ENCODE data around the gene KRT23. TPM values are rescaled to one million over a fixed set of nuclear protein-coding genes. Genes with fewer than 3 reads are reported as not detected.

The KRT23 gene
- total and polyA plus RNA-seq, 5 donors from 2014 or later, result not detected

GRCh38 chr17:40909351-40909750 is 28.1 kb downstream of the KRT23 start:
- H3K4me3 ChIP-seq (ENCODE audit: low read depth, low read length), result no peak overlapping the region
- DNase-seq, result peak; percentile 48 to 67 (median 63)
- no peak overlapping the region for H3K27ac ChIP-seq (ENCODE audit: insufficient read depth, low read length, poor library complexity, severe bottlenecking)
- H3K27me3 ChIP-seq (ENCODE audit: control insufficient read depth, insufficient read depth, low read length), result peaks cover 18% of the 10 kb centered on the region
- Mint-ChIP-seq H3K27me3 (peaks cover 49% of the 10 kb centered on the region), H3K4me3 (no peak overlapping the region), H3K9me3 (no peaks in the 10 kb centered on the region), H3K27ac (no peak overlapping the region), H3K36me3 (no peaks in the 10 kb centered on the region), H3K4me1 (no peaks in the 10 kb centered on the region)
- no peaks in the 10 kb centered on the region for H3K4me1 ChIP-seq (ENCODE audit: control insufficient read depth, insufficient read depth, low read length, poor library complexity, severe bottlenecking)
- peak; percentile 69 to 76 for ATAC-seq (ENCODE audit: low read depth in 2 of 2)
- H3K36me3 ChIP-seq (ENCODE audit: control insufficient read depth, insufficient read depth, low read length), result no peaks in the 10 kb centered on the region
- no peaks in the 10 kb centered on the region for H3K9me3 ChIP-seq (ENCODE audit: control insufficient read depth in 2 of 2, low read length in 2 of 2)

- no peak for DNase-seq
- H3K36me3 Mint-ChIP-seq, result no peaks in the 10 kb centered on the region
- no peaks in the 10 kb centered on the region for H3K4me1 Mint-ChIP-seq
- peaks cover 48% of the 10 kb centered on the region for H3K27me3 Mint-ChIP-seq
- H3K4me3 Mint-ChIP-seq, result no peak overlapping the region
- Histone ChIP-seq H3K9me3 (ENCODE audit: control insufficient read depth in 2 of 2, low read length in 2 of 2) (no peaks in the 10 kb centered on the region), H3K27ac (ENCODE audit: insufficient read depth, low read length, poor library complexity, severe bottlenecking) (no peak overlapping the region), H3K27me3 (ENCODE audit: control insufficient read depth, insufficient read depth, low read length) (peaks cover 17% of the 10 kb centered on the region), H3K4me1 (ENCODE audit: control insufficient read depth, insufficient read depth, low read length, poor library complexity, severe bottlenecking) (no peaks in the 10 kb centered on the region), H3K36me3 (ENCODE audit: control insufficient read depth, insufficient read depth, low read length) (no peaks in the 10 kb centered on the region), H3K4me3 (ENCODE audit: low read depth, low read length) (no peak overlapping the region)
- no peaks in the 10 kb centered on the region for H3K9me3 Mint-ChIP-seq
- no peak overlapping the region for H3K27ac Mint-ChIP-seq
- no peak for ATAC-seq (ENCODE audit: low read depth in 2 of 2)
Observed at GRCh38 chr17:40906613-40907012, 30.8 kb downstream of the KRT23 start.

DNA sequence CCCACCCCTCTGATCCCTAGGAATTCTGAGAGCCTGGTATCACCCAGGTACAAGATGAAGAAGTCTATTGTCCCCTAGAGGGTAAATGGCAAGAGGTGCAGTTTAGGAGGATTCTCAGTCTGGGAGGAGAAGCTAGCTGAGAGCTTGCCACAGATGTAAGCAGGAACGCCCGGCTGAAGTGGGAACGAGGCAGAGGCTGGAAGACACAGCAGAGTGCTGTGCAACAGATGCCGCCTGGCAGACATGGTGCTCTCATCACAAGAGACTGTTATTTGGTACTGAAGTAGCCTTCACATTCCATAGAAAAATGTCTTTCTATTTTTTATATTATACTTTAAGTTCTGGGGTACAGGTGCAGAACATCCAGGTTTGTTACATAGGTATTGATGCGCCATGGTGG is 32.1 kb downstream of the KRT23 start:
- ATAC-seq (ENCODE audit: low read depth in 2 of 2) (no peak), DNase-seq (no peak)
- peaks cover 16% of the 10 kb centered on the region for H3K27me3 ChIP-seq (ENCODE audit: control insufficient read depth, insufficient read depth, low read length)
- H3K4me1 Mint-ChIP-seq, result no peaks in the 10 kb centered on the region
- H3K36me3 ChIP-seq (ENCODE audit: control insufficient read depth, insufficient read depth, low read length), result no peaks in the 10 kb centered on the region
- peaks cover 53% of the 10 kb centered on the region for H3K27me3 Mint-ChIP-seq
- H3K4me1 ChIP-seq (ENCODE audit: control insufficient read depth, insufficient read depth, low read length, poor library complexity, severe bottlenecking), result no peaks in the 10 kb centered on the region
- no peak overlapping the region for H3K27ac ChIP-seq (ENCODE audit: insufficient read depth, low read length, poor library complexity, severe bottlenecking)
- no peak overlapping the region for H3K4me3 ChIP-seq (ENCODE audit: low read depth, low read length)
- H3K9me3 Mint-ChIP-seq, result no peaks in the 10 kb centered on the region
- no peak overlapping the region for H3K4me3 Mint-ChIP-seq
- no peak overlapping the region for H3K27ac Mint-ChIP-seq
- H3K36me3 Mint-ChIP-seq, result no peaks in the 10 kb centered on the region
- no peaks in the 10 kb centered on the region for H3K9me3 ChIP-seq (ENCODE audit: control insufficient read depth in 2 of 2, low read length in 2 of 2)

DNA sequence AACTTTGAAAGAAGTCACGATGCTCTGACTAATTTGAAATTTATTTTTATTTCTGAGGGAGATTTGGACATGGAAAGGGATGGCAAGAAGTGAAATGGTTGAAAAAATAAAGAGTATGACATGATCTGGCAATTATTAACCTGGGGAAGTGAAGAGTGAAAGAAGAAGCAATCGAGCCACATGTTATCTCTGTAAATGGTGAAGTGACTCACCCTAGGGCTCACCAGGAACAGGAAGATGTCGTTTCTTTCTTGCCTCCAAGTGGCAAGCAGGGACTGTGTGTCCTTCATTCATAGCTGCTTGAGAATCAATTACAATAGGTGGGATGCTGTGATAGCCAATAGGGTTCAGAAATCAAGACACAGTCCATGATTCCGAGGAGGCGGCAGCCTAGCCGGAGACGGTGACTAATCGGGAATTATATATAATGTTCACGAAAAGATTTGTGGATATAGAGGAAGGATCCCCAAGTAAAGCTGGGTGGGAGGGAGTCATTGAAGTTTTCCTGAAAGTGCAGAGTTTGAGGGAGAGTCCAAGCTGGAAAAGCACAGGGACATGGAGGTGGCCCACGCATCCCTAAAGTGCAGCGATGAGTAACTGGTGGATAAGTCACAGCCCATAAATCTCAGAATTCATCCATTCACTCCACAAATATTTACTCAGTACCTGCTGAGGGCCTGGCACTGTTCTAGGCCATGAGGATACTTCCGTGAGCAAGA is 34.2 kb downstream of the KRT23 start:
- Histone ChIP-seq H3K4me3 (ENCODE audit: low read depth, low read length) (no peak overlapping the region), H3K4me1 (ENCODE audit: control insufficient read depth, insufficient read depth, low read length, poor library complexity, severe bottlenecking) (no peaks in the 10 kb centered on the region), H3K9me3 (ENCODE audit: control insufficient read depth in 2 of 2, low read length in 2 of 2) (no peaks in the 10 kb centered on the region), H3K36me3 (ENCODE audit: control insufficient read depth, insufficient read depth, low read length) (no peaks in the 10 kb centered on the region), H3K27me3 (ENCODE audit: control insufficient read depth, insufficient read depth, low read length) (peaks cover 12% of the 10 kb centered on the region), H3K27ac (ENCODE audit: insufficient read depth, low read length, poor library complexity, severe bottlenecking) (no peak overlapping the region)
- DNase-seq (no peak), ATAC-seq (ENCODE audit: low read depth in 2 of 2) (no peak)
- Mint-ChIP-seq H3K4me3 (no peak overlapping the region), H3K27me3 (peaks cover 41% of the 10 kb centered on the region), H3K9me3 (no peaks in the 10 kb centered on the region), H3K27ac (no peak overlapping the region), H3K4me1 (no peaks in the 10 kb centered on the region), H3K36me3 (no peaks in the 10 kb centered on the region)

GRCh38 chr17:40902498-40902897 is 34.9 kb downstream of the KRT23 start:
- H3K4me1 Mint-ChIP-seq, result no peaks in the 10 kb centered on the region
- peaks cover 35% of the 10 kb centered on the region for H3K27me3 Mint-ChIP-seq
- ATAC-seq (ENCODE audit: low read depth in 2 of 2) (no peak), DNase-seq (no peak)
- H3K27me3 ChIP-seq (ENCODE audit: control insufficient read depth, insufficient read depth, low read length), result peaks cover 9% of the 10 kb centered on the region
- H3K27ac ChIP-seq (ENCODE audit: insufficient read depth, low read length, poor library complexity, severe bottlenecking), result no peak overlapping the region
- H3K9me3 Mint-ChIP-seq, result no peaks in the 10 kb centered on the region
- no peak overlapping the region for H3K4me3 Mint-ChIP-seq
- H3K36me3 Mint-ChIP-seq, result no peaks in the 10 kb centered on the region
- H3K4me3 ChIP-seq (ENCODE audit: low read depth, low read length), result no peak overlapping the region
- no peaks in the 10 kb centered on the region for H3K36me3 ChIP-seq (ENCODE audit: control insufficient read depth, insufficient read depth, low read length)
- H3K9me3 ChIP-seq (ENCODE audit: control insufficient read depth in 2 of 2, low read length in 2 of 2), result no peaks in the 10 kb centered on the region
- H3K4me1 ChIP-seq (ENCODE audit: control insufficient read depth, insufficient read depth, low read length, poor library complexity, severe bottlenecking), result no peaks in the 10 kb centered on the region
- H3K27ac Mint-ChIP-seq, result no peak overlapping the region

GRCh38 chr17:40901981-40902474 is 35.4 kb downstream of the KRT23 start:
- H3K36me3 Mint-ChIP-seq, result no peaks in the 10 kb centered on the region
- H3K4me1 ChIP-seq (ENCODE audit: control insufficient read depth, insufficient read depth, low read length, poor library complexity, severe bottlenecking), result no peaks in the 10 kb centered on the region
- H3K9me3 Mint-ChIP-seq, result no peaks in the 10 kb centered on the region
- DNase-seq (no peak), ATAC-seq (ENCODE audit: low read depth in 2 of 2) (no peak)
- H3K9me3 ChIP-seq (ENCODE audit: control insufficient read depth in 2 of 2, low read length in 2 of 2), result no peaks in the 10 kb centered on the region
- H3K4me3 ChIP-seq (ENCODE audit: low read depth, low read length), result no peak overlapping the region
- peaks cover 9% of the 10 kb centered on the region for H3K27me3 ChIP-seq (ENCODE audit: control insufficient read depth, insufficient read depth, low read length)
- peaks cover 33% of the 10 kb centered on the region for H3K27me3 Mint-ChIP-seq
- H3K4me1 Mint-ChIP-seq, result no peaks in the 10 kb centered on the region
- no peak overlapping the region for H3K27ac ChIP-seq (ENCODE audit: insufficient read depth, low read length, poor library complexity, severe bottlenecking)
- no peak overlapping the region for H3K27ac Mint-ChIP-seq
- H3K4me3 Mint-ChIP-seq, result no peak overlapping the region
- H3K36me3 ChIP-seq (ENCODE audit: control insufficient read depth, insufficient read depth, low read length), result no peaks in the 10 kb centered on the region

DNA sequence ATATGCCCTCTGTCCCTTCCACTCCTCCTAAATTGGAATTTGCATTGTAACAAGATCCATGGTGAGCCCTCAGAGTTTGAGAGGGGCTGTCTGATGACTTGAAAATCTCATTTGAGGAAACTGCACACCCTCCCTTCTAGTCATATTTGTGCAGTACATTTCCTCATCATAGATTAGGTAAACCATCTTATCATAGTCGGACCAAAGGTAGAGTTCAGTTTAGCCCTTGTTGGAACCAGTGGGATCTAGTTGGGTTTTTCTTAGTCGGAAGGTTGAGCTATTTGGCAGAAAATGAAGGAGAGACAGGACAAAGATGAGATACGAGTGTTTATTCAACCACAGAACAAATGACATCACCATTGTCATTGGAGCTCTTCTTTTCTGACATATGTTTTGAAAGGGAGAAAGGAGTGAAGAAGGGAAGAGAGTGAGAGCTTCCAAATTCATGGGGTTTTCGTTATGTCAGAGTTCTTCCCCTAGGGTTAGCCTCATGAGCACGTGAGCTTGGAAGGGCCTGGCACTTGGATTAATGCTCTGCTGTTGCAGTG is 36.6 kb downstream of the KRT23 start:
- DNase-seq, result no peak
- Mint-ChIP-seq H3K27me3 (peaks cover 33% of the 10 kb centered on the region), H3K9me3 (no peaks in the 10 kb centered on the region), H3K4me3 (no peak overlapping the region), H3K27ac (no peak overlapping the region), H3K4me1 (no peaks in the 10 kb centered on the region), H3K36me3 (no peaks in the 10 kb centered on the region)
- H3K27me3 ChIP-seq (ENCODE audit: control insufficient read depth, insufficient read depth, low read length), result peaks cover 11% of the 10 kb centered on the region
- H3K27ac ChIP-seq (ENCODE audit: insufficient read depth, low read length, poor library complexity, severe bottlenecking), result no peak overlapping the region
- no peak for ATAC-seq (ENCODE audit: low read depth in 2 of 2)
- no peaks in the 10 kb centered on the region for H3K9me3 ChIP-seq (ENCODE audit: control insufficient read depth in 2 of 2, low read length in 2 of 2)
- no peaks in the 10 kb centered on the region for H3K4me1 ChIP-seq (ENCODE audit: control insufficient read depth, insufficient read depth, low read length, poor library complexity, severe bottlenecking)
- no peak overlapping the region for H3K4me3 ChIP-seq (ENCODE audit: low read depth, low read length)
- H3K36me3 ChIP-seq (ENCODE audit: control insufficient read depth, insufficient read depth, low read length), result no peaks in the 10 kb centered on the region

- no peaks in the 10 kb centered on the region for H3K9me3 Mint-ChIP-seq
- peaks cover 43% of the 10 kb centered on the region for H3K27me3 Mint-ChIP-seq
- Histone ChIP-seq H3K4me1 (ENCODE audit: control insufficient read depth, insufficient read depth, low read length, poor library complexity, severe bottlenecking) (no peaks in the 10 kb centered on the region), H3K27me3 (ENCODE audit: control insufficient read depth, insufficient read depth, low read length) (peaks cover 13% of the 10 kb centered on the region), H3K36me3 (ENCODE audit: control insufficient read depth, insufficient read depth, low read length) (no peaks in the 10 kb centered on the region), H3K27ac (ENCODE audit: insufficient read depth, low read length, poor library complexity, severe bottlenecking) (no peak overlapping the region), H3K9me3 (ENCODE audit: control insufficient read depth in 2 of 2, low read length in 2 of 2) (no peaks in the 10 kb centered on the region), H3K4me3 (ENCODE audit: low read depth, low read length) (no peak overlapping the region)
- no peak overlapping the region for H3K4me3 Mint-ChIP-seq
- peaks cover 0 to 2% (median 0%) of the 10 kb centered on the region in 4 donors for H3K4me1 Mint-ChIP-seq
- no peak for ATAC-seq (ENCODE audit: low read depth in 2 of 2)
- H3K36me3 Mint-ChIP-seq, result no peaks in the 10 kb centered on the region
- H3K27ac Mint-ChIP-seq, result no peak overlapping the region
- DNase-seq, result no peak
Observed at GRCh38 chr17:40896916-40897455, 40.5 kb downstream of the KRT23 start.
